Astrocyte (in vitro differentiated cells and primary cell): ENCODE results near the gene LY6G5B.

Experiments
- CTCF ChIP-seq: IDR thresholded peaks from 2 replicates; pipeline ENCODE4 v1.5.1; 2011; ENCODE audit warnings: low read depth, mild to moderate bottlenecking, inconsistent platforms, low read length, moderate library complexity; ENCODE audit not compliant: insufficient read depth
- EZH2 ChIP-seq: IDR thresholded peaks from 2 replicates; pipeline ENCODE4 v1.6.1; 2012; ENCODE audit warnings: mild to moderate bottlenecking, low read length, inconsistent platforms; ENCODE audit not compliant: insufficient read depth

GRCh38 chr6:31651602-31652191 lies 18.1 kb upstream of the LY6G5B start:
- no peak for TF ChIP-seq CTCF
- TF ChIP-seq EZH2, result no peak
